SW480 (cell line): ENCODE measurements around the gene ANKUB1.
"Not testable (repeated sequence)": the region's sequence is repeated elsewhere in the genome, so short reads cannot be mapped to it uniquely, and the experiment has no call there.

Source experiments
- DNase-seq: peaks from one replicate; pipeline ENCODE4 v3.0.0-alpha.2; 2016; ENCODE audit warnings: low spot score

Gene ANKUB1

GRCh38 chr3:149792452-149793270, at the start of gene ANKUB1:
Gene ANKUB1 (minus strand): TSS chr3:149792554. CDS start chr3:149792366, 188 bp downstream.
- no peak for DNase-seq

GRCh38 chr3:149839896-149840295, 47.5 kb upstream of the ANKUB1 start:
- DNase-seq, result no peak

- not testable (repeated sequence) for DNase-seq
These were observed 47.1 kb upstream of the ANKUB1 start for GRCh38 chr3:149839469-149839868.

GRCh38 chr3:149838491-149838890, 46.1 kb upstream of the ANKUB1 start:
- not testable (repeated sequence) for DNase-seq

- no peak for DNase-seq
These were observed 40.9 kb upstream of the ANKUB1 start for GRCh38 chr3:149833241-149833640.

GRCh38 chr3:149832086-149832485, 39.7 kb upstream of the ANKUB1 start:
- no peak for DNase-seq

GRCh38 chr3:149831321-149831720, 39.0 kb upstream of the ANKUB1 start:
- DNase-seq, result no peak

- no peak for DNase-seq
These were observed 38.5 kb upstream of the ANKUB1 start for GRCh38 chr3:149830902-149831301.

- not testable (repeated sequence) for DNase-seq
These were observed 37.3 kb upstream of the ANKUB1 start for GRCh38 chr3:149829631-149830030.

- DNase-seq, result no peak
These were observed 36.0 kb upstream of the ANKUB1 start for GRCh38 chr3:149828390-149828789.

- no peak for DNase-seq
These were observed 34.3 kb upstream of the ANKUB1 start for GRCh38 chr3:149826636-149827035.

GRCh38 chr3:149820183-149820582, 27.8 kb upstream of the ANKUB1 start:
- no peak for DNase-seq

- no peak for DNase-seq
These were observed 27.1 kb upstream of the ANKUB1 start for GRCh38 chr3:149819432-149819831.

- DNase-seq, result no peak
These were observed 24.6 kb upstream of the ANKUB1 start for GRCh38 chr3:149816986-149817385.

GRCh38 chr3:149816311-149816710, 24.0 kb upstream of the ANKUB1 start:
- DNase-seq, result no peak

GRCh38 chr3:149815728-149816127, 23.4 kb upstream of the ANKUB1 start:
- DNase-seq, result no peak

- DNase-seq, result no peak
These were observed 23.0 kb upstream of the ANKUB1 start for GRCh38 chr3:149815321-149815720.

- DNase-seq, result peak; percentile 61
These were observed 21.3 kb upstream of the ANKUB1 start for GRCh38 chr3:149813367-149814281.

GRCh38 chr3:149812606-149813366, 20.4 kb upstream of the ANKUB1 start, which contains the start of gene RNF13:
Gene RNF13 (plus strand): TSS chr3:149813215. CDS start chr3:149846027, 32,812 bp downstream.
- DNase-seq, result peak; percentile 94

- no peak for DNase-seq
These were observed 19.8 kb upstream of the ANKUB1 start for GRCh38 chr3:149812165-149812605.

GRCh38 chr3:149810846-149811245, 18.5 kb upstream of the ANKUB1 start:
- no peak for DNase-seq

- DNase-seq, result no peak
These were observed 17.3 kb upstream of the ANKUB1 start for GRCh38 chr3:149809699-149810098.
